ENCODE measurements around the gene HNRNPM.
A peak's percentile ranks its signal among the peaks of the same experiment; 100 is the strongest.
"Not testable (repeated sequence)": the region's sequence is repeated elsewhere in the genome, so short reads cannot be mapped to it uniquely, and the experiment has no call there.

HNRNPM gene

DNA sequence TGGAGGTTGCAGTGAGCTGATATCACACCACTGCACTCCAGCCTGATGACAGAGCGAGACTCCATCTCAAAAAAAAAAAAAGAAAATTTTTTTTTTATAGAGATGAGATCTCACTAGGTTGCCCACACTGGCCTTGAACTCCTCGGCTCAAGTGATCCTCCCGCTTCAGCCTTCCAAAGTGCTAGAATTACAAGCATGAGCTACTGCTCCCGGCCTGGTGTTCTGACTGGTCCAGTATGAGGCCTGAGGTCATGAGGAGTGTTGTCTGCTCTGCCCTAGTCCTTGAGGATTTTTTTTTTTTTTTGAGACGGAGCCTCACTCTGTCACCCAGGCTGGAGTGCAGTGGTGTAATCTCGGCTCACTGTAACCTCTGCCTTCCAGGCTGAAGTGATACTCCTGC lies 19.4 kb upstream of the HNRNPM start:
- not testable (repeated sequence) for DNase-seq (ENCODE audit: low spot score)

GRCh38 chr19:8426283-8426682 lies 18.5 kb upstream of the HNRNPM start:
- no peak for DNase-seq (ENCODE audit: low spot score)

GRCh38 chr19:8429044-8429443 lies 15.7 kb upstream of the HNRNPM start:
- DNase-seq (ENCODE audit: low spot score): no peak

DNA sequence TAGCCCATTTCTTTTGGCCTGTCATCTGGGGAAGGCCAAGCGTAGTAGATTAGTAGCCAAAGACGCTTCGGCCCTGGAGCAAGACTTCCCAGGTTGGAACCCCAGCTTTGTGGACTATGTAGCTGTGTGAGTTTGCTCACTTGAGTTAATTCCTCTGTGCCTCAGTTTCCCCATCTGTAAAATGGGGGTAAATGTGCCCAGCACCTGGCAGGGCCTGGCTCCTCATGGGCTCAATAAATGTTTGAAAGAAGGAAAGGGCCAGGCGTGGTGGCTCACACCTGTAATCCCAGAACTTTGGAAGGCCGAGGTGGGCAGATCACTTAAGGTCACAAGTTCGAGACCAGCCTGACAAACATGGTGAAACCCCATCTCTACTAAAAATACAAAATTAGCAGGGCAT lies 14.9 kb upstream of the HNRNPM start:
- no peak for DNase-seq (ENCODE audit: low spot score)

DNA sequence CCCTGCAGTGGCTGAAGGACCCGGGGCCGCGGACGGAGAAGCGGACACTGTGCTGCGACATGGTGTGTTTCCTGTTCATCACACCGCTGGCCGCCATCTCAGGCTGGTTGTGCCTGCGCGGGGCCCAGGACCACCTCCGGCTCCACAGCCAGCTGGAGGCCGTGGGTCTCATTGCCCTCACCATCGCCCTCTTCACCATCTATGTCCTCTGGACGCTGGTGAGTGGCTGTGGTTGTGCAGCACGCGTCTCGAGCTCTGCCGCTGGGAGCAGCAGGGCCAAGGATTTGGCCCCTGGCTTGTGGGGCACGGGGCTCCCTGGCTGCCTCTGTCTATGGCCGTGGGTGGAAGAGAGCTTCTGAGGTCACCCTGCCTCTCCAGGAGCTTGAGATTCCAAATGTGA lies 14.1 kb upstream of the HNRNPM start:
- DNase-seq (ENCODE audit: low spot score): no peak

- no peak for DNase-seq (ENCODE audit: low spot score)
These were observed 6.5 kb upstream of the HNRNPM start for GRCh38 chr19:8438236-8438635.

GRCh38 chr19:8441725-8442544 lies 2.8 kb upstream of the HNRNPM start:
- DNase-seq (ENCODE audit: low spot score): no peak

- DNase-seq (ENCODE audit: low spot score): not testable (repeated sequence)
These were observed 567 bp upstream of the HNRNPM start for GRCh38 chr19:8444140-8444676.

- peak; percentile 58 for DNase-seq (ENCODE audit: low spot score)
These were observed 770 bp downstream of the HNRNPM start for GRCh38 chr19:8445488-8446001.

- no peak for DNase-seq (ENCODE audit: low spot score)
These were observed 1.4 kb downstream of the HNRNPM start for GRCh38 chr19:8446061-8446709.

DNA sequence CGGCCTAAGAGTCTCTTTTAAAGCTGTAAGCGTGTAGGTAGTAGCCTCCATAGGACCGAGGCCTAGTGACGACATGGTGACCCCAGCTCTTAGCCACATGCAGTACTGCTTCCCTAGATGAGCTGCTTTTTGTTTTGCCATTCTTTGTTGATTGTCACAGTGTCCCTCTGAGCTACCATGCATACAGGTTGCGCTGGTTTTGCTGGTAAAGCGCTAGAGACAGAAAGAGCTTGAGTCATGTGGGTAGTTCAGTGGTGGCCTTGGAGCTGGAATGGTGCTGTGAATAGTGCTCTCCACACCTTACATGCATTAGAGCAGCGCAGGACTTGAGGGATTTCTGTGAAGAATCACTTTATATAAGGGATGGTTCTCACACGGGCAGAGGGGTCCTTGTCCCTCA lies 5.1 kb downstream of the HNRNPM start:
- DNase-seq (ENCODE audit: low spot score): no peak

DNA sequence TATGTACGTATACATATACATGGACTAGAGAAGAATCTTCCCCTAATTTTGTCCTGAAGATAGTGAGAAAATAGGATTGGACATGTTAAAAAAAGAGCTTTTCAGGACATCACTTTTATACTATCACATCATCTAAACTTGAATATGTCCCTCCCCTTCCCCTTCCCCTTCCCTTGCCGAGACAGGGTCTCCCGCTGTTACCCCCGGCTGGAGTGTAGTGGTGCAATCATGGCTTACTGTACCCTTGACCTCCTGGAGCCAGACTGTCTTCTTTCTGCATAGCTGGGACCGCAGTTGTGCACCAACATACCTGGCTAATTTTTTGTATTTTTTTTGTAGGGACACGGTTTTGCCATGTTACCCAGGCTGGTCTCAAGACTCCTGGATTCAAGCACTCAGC lies 6.6 kb downstream of the HNRNPM start:
- DNase-seq (ENCODE audit: low spot score): no peak

DNA sequence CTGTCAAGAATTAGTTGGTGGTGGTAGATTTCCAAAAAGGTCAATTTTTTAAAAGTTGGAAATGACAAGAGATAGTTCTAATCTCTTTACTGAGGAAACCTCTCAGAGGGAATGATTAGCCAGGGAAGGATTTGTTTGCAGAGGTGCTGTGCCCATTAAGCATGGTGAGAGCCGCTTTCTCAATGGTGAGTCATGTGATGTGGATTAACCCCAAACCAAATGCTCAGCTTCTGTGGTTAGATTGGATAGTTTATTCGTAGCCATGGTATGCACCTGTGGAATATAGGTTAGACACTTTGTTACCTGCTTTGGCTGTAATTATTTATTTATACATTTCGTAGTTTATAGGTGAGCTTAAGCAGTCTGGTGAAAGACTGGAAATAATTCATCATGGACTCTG lies 7.1 kb downstream of the HNRNPM start:
- peak; percentile 56 for DNase-seq (ENCODE audit: low spot score)

DNA sequence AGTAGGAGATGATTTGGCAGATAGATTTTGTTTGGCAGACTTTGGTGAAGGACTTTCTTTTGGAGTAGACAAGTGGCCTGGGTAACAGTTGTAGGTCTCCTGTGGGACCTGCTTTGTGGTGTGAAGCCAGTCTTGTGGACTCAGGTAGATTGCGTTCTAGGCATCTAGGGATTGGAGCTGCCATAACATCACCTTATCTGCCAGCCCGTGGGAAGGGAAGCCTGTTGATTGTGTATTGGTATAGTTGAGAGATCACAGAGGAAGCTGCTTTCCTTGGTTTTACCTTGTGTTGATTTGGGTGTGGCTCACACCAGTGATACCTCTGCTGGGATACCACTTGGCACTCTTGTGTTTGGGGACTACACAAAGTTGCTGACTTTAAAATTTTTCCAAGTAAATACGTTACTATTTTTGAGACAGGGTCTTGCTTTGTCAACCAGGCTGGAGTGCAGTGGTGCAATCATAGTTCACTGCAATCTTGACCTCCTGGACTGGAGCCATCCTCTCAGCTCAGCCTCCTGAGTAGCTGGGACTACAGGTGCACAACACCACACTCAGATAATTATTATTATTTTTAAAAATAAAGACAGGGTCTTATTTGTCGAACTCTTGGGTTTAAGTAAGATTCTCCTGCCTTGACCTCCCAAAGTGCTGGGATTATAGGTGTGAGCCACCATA lies 7.8 kb downstream of the HNRNPM start:
- no peak for DNase-seq (ENCODE audit: low spot score)

- no peak for DNase-seq (ENCODE audit: low spot score)
These were observed 8.8 kb downstream of the HNRNPM start for GRCh38 chr19:8453616-8454015.

DNA sequence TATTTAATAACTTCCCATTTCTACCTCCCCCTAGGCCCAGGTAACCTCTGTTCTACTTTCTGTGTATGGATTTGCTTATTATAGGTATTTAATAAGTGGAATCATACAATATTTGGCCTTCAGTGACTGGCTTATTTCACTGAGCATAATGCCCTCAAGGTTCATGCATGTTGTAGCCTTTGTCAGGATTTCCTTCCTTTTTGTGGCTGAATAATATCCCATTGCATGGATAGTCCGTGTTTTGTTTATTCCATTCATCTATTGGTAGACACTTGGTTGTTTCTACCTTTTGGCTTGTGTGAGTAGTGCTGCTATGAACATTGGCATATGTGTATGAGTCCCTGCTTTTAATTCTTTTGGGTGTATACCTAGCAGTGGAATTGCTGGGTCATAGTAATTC lies 9.4 kb downstream of the HNRNPM start:
- DNase-seq (ENCODE audit: low spot score): no peak

GRCh38 chr19:8455018-8455417 lies 10.2 kb downstream of the HNRNPM start:
- DNase-seq (ENCODE audit: low spot score): no peak

DNA sequence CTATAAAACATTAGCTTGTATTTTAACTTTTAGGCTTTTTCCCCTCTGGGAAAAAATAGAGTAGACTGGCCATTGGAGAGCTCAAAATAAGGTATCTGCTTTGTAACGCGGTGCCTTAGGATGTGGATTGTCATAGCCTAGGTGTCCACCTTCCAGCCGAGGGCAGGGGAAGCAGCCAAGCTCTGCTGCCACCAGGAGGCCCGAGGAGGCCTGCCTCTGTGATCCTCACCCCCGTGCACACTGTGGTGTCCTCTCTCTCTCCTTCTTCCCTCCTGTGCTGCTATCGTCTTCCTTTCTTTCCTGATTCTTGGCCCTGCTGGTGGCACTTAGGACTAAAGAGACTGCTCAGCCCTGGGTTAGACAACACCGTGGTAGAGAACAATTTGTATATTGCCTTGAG lies 11.3 kb downstream of the HNRNPM start:
- no peak for DNase-seq (ENCODE audit: low spot score)

DNA sequence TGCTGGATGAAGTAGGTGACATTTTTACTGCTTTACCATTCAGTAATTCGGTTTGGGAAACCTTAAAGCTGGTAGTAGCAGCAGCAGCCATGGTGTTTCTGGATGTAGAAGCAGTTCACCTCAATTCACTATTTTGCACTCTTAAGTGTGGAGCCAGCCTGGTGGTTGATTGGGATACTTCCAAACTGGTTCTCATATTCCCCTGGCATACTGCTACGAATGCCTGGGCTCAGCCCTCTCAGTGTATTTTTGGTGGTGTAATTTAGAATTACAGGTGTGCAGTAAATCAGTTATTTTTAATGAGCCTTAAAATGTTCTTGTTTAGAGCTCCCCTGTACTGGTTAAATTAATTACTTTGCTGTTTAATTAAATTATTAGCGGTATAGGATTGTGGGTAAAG lies 12.4 kb downstream of the HNRNPM start:
- no peak for DNase-seq (ENCODE audit: low spot score)

DNA sequence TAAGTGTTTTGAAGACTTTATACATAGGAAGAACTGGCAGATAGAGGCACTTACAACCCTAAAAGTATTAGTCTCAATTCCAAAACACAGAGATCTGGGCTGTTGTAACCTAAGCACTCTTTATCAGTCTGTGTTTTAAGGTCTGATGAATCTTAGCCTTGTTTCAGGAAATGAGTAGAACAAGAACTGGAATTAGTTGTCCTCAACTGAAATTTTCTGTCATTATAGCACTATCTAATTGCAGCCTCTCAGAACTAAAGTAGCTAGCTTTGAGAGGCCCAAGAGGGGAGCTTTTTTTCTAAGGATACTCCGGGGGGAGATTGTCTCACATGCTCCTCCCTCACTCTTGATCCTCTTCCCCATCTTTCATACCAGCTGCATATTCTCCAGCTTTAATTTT lies 13.1 kb downstream of the HNRNPM start:
- DNase-seq (ENCODE audit: low spot score): no peak

DNA sequence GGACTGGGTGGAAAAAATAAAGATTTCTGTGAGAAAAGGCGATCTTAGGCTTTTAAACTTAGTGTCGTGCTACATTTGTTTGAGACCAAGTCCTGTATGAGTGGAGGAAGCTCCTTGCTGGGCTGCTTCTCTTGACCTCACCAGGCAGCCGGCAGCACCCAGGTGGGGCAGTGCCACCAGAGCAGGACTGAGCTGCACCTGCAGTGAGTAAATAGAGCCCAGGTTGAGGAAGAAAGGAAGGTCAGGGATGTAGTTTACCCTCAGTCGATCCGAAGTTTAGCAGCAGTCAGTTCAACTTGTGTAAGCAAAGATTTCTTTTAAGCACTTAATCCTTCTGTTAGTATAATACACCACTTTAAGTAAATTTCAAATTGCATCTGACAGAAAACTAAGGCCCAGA lies 13.6 kb downstream of the HNRNPM start:
- no peak for DNase-seq (ENCODE audit: low spot score)

DNA sequence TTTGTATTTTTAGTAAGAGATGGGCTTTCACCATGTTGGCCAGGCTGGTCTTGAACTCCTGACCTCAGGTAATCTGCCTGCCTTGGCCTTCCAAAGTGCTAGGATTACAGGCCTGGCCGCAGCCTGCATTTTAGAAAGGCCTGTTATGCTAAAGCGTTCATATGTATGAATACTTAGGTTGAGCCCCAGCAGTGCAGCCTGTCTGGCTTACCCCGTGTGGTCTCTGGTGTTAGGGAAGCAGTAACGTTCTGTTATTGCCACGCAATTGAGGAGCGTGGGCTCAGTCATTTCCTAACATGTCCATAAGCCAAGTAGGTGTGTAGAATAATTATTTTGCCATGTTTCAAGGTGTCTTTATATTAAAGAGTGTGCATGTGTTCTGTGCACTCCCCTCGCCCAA lies 14.3 kb downstream of the HNRNPM start:
- DNase-seq (ENCODE audit: low spot score): no peak
